ENCODE measurements around the gene RDM1.
A peak's percentile ranks its signal among the peaks of the same experiment; 100 is the strongest.

RDM1 gene

GRCh38 chr17:35949401-35949800, 18.8 kb upstream of the RDM1 start:
- Histone ChIP-seq H2AFZ (ENCODE audit: low read length) (no peak overlapping the region), H3K36me3 (ENCODE audit: insufficient read depth, low read length) (no peaks in the 10 kb centered on the region), H3K9me3 (ENCODE audit: low read length) (no peaks in the 10 kb centered on the region), H3K27ac (ENCODE audit: low read depth, low read length, poor library complexity, severe bottlenecking) (no peak overlapping the region), H3K9ac (ENCODE audit: low read length) (no peak overlapping the region), H3F3A (ENCODE audit: insufficient read depth, low read length) (no peaks in the 10 kb centered on the region), H3K79me2 (ENCODE audit: insufficient read depth, low read length) (no peaks in the 10 kb centered on the region), H3K4me2 (ENCODE audit: low read length) (no peak overlapping the region), H3K4me1 (ENCODE audit: insufficient read depth, low read length, severe bottlenecking) (no peaks in the 10 kb centered on the region), H4K20me1 (ENCODE audit: insufficient read depth, low read length) (no peaks in the 10 kb centered on the region), H3K4me3 (ENCODE audit: low read depth, low read length, poor library complexity, severe bottlenecking) (no peak overlapping the region), H3K9me2 (ENCODE audit: low read depth, low read length) (no peaks in the 10 kb centered on the region), H3K27me3 (ENCODE audit: insufficient read depth, low read length) (no peaks in the 10 kb centered on the region)
- no peak for TF ChIP-seq EZH2 (IDR thresholded peaks at IDR 0.05; ENCODE audit: borderline replicate concordance, low read length)
- TF ChIP-seq, protein P1, sequence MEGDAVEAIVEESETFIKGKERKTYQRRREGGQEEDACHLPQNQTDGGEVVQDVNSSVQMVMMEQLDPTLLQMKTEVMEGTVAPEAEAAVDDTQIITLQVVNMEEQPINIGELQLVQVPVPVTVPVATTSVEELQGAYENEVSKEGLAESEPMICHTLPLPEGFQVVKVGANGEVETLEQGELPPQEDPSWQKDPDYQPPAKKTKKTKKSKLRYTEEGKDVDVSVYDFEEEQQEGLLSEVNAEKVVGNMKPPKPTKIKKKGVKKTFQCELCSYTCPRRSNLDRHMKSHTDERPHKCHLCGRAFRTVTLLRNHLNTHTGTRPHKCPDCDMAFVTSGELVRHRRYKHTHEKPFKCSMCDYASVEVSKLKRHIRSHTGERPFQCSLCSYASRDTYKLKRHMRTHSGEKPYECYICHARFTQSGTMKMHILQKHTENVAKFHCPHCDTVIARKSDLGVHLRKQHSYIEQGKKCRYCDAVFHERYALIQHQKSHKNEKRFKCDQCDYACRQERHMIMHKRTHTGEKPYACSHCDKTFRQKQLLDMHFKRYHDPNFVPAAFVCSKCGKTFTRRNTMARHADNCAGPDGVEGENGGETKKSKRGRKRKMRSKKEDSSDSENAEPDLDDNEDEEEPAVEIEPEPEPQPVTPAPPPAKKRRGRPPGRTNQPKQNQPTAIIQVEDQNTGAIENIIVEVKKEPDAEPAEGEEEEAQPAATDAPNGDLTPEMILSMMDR (IDR thresholded peaks at IDR 0.05; ENCODE audit: low read length), result no peak

DNA sequence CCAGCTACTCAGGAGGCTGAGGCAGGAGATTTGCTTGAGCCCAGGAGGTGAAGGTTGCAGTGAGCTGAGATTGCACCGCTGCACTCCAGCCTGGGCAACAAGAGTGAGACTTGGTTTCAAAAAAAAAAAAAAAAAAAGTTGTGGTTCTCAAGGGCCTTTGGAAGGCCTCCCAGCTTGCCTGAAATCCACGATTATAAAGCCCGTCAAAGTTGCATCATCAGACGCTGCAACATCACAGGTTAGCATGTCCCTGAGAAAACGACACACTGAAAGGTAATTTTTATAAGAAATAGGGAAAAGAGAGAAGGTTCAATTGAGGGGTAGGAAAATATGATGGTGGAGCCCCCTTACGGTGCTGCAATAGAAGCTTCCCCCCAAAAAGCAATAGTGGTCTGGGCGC, 17.5 kb upstream of the RDM1 start:
- no peaks in the 10 kb centered on the region for H4K20me1 ChIP-seq (ENCODE audit: insufficient read depth, low read length)
- no peaks in the 10 kb centered on the region for H3K79me2 ChIP-seq (ENCODE audit: insufficient read depth, low read length)
- H3K36me3 ChIP-seq (ENCODE audit: insufficient read depth, low read length), result no peaks in the 10 kb centered on the region

GRCh38 chr17:35947156-35947585, 16.6 kb upstream of the RDM1 start:
- no peaks in the 10 kb centered on the region for H3K27me3 ChIP-seq (ENCODE audit: insufficient read depth, low read length)
- no peak overlapping the region for H3K9ac ChIP-seq (ENCODE audit: low read length)
- no peak overlapping the region for H2AFZ ChIP-seq (ENCODE audit: low read length)
- H4K20me1 ChIP-seq (ENCODE audit: insufficient read depth, low read length), result no peaks in the 10 kb centered on the region
- no peaks in the 10 kb centered on the region for H3K4me1 ChIP-seq (ENCODE audit: insufficient read depth, low read length, severe bottlenecking)
- no peaks in the 10 kb centered on the region for H3K9me2 ChIP-seq (ENCODE audit: low read depth, low read length)
- no peaks in the 10 kb centered on the region for H3K9me3 ChIP-seq (ENCODE audit: low read length)
- no peaks in the 10 kb centered on the region for H3K36me3 ChIP-seq (ENCODE audit: insufficient read depth, low read length)
- no peak overlapping the region for H3K4me3 ChIP-seq (ENCODE audit: low read depth, low read length, poor library complexity, severe bottlenecking)
- no peaks in the 10 kb centered on the region for H3K79me2 ChIP-seq (ENCODE audit: insufficient read depth, low read length)
- no peaks in the 10 kb centered on the region for H3F3A ChIP-seq (ENCODE audit: insufficient read depth, low read length)
- TF ChIP-seq, protein P1 (IDR thresholded peaks at IDR 0.05; ENCODE audit: low read length), result peak; percentile 71
- no peak for TF ChIP-seq EZH2 (IDR thresholded peaks at IDR 0.05; ENCODE audit: borderline replicate concordance, low read length)
- H3K27ac ChIP-seq (ENCODE audit: low read depth, low read length, poor library complexity, severe bottlenecking), result no peak overlapping the region
- H3K4me2 ChIP-seq (ENCODE audit: low read length), result no peak overlapping the region

More for the DNA sequence above, 17.5 kb upstream of the RDM1 start:
- H3K9me3 ChIP-seq (ENCODE audit: low read length), result no peaks in the 10 kb centered on the region
- TF ChIP-seq EZH2 (IDR thresholded peaks at IDR 0.05; ENCODE audit: borderline replicate concordance, low read length), result no peak
- TF ChIP-seq, protein P1 (IDR thresholded peaks at IDR 0.05; ENCODE audit: low read length), result no peak
- no peaks in the 10 kb centered on the region for H3F3A ChIP-seq (ENCODE audit: insufficient read depth, low read length)
- H3K4me1 ChIP-seq (ENCODE audit: insufficient read depth, low read length, severe bottlenecking), result no peaks in the 10 kb centered on the region
- H3K9me2 ChIP-seq (ENCODE audit: low read depth, low read length), result no peaks in the 10 kb centered on the region
- H2AFZ ChIP-seq (ENCODE audit: low read length), result no peak overlapping the region
- no peak overlapping the region for H3K9ac ChIP-seq (ENCODE audit: low read length)
- no peaks in the 10 kb centered on the region for H3K27me3 ChIP-seq (ENCODE audit: insufficient read depth, low read length)
- no peak overlapping the region for H3K4me3 ChIP-seq (ENCODE audit: low read depth, low read length, poor library complexity, severe bottlenecking)
- no peak overlapping the region for H3K4me2 ChIP-seq (ENCODE audit: low read length)
- H3K27ac ChIP-seq (ENCODE audit: low read depth, low read length, poor library complexity, severe bottlenecking), result no peak overlapping the region

All from OCI-LY1 (cell line).